Endothelial cell of umbilical vein (primary cell): Measurements from ENCODE around the gene DGKB. TPM values are rescaled to one million over a fixed set of nuclear protein-coding genes. Genes with fewer than 3 reads are reported as not detected.

Experiments used
- BruUV-seq: library from RNA; stranded (reverse); fragments of 400-500 nt; replicated peaks from 2 replicates; lab custom pipeline; 2021; lab: Mats Ljungman, UMichigan
- CTCF ChIA-PET: fragments of 300-600, 350-600 bp; sonication (Branson Sonifier 250); formaldehyde crosslinking; loops from one replicate; lab custom pipeline; 2021; ENCODE audit warnings: antibody characterized with exemption, inconsistent platforms; lab: Charles Lee
- POLR2A ChIA-PET: fragments of 300-600, 350-600 bp; sonication (Branson Sonifier 250); formaldehyde crosslinking; loops from one replicate; lab custom pipeline; 2021; ENCODE audit warnings: antibody characterized with exemption, inconsistent platforms; lab: Charles Lee
- DNase-seq: peaks from one replicate; pipeline ENCODE4 v3.0.0-alpha.2; 2011; ENCODE audit warnings: low read depth, low spot score
- FAIRE-seq: peaks from 2 replicates; lab custom pipeline; 2011; peaks lifted over from hg19 to GRCh38; lab: Jason Lieb, UNC
- H2AFZ ChIP-seq: 2 replicates; pipeline ENCODE4 v1.6.0; 2012; ENCODE audit warnings: low read depth, low read length, control low read depth, inconsistent platforms
- H3K27ac ChIP-seq: 2 replicates; pipeline ENCODE4 v1.5.1; 2011; ENCODE audit warnings: low read depth, mild to moderate bottlenecking, control low read depth, low read length, moderate library complexity; ENCODE audit not compliant: insufficient read depth
- H3K27me3 ChIP-seq, 2 experiments: 2 replicates each; pipeline versions ENCODE4 v1.6.0 to v1.6.1; 2011; ENCODE audit warnings: low read length in 2 of 2, mixed read lengths in 1 of 2; ENCODE audit not compliant: control insufficient read depth in 2 of 2, insufficient read depth in 2 of 2
- H3K36me3 ChIP-seq, 2 experiments: 2 replicates in 1 of 2; 3 replicates in 1 of 2; pipeline ENCODE4 v1.5.1; 2011; ENCODE audit warnings: low read length in 2 of 2, mild to moderate bottlenecking in 1 of 2, moderate library complexity in 1 of 2; ENCODE audit not compliant: control insufficient read depth in 2 of 2, insufficient read depth in 2 of 2; ENCODE audit errors: extremely low read depth in 1 of 2
- H3K4me1 ChIP-seq: 3 replicates; pipeline ENCODE4 v1.5.1; 2011; ENCODE audit warnings: mild to moderate bottlenecking, low read length; ENCODE audit not compliant: control insufficient read depth, insufficient read depth; ENCODE audit errors: extremely low read depth
- H3K4me2 ChIP-seq: 2 replicates; pipeline ENCODE4 v1.6.1; 2011; ENCODE audit warnings: low read length, control low read depth, mixed read lengths; ENCODE audit not compliant: insufficient read depth
- H3K4me3 ChIP-seq, 3 experiments: fragments of 200-600 bp in 1 of 3; sonication (generic), shearing (Covaris generic) in 1 of 3; replicated peaks in 1 of 3; 2 replicates each; pipeline ENCODE4 v1.5.1; 2011 to 2016; ENCODE audit warnings: control low read depth in 3 of 3, low read length in 3 of 3, mild to moderate bottlenecking in 2 of 3, inconsistent platforms in 1 of 3, low read depth in 1 of 3, moderate library complexity in 1 of 3; ENCODE audit not compliant: insufficient read depth in 1 of 3
- H3K79me2 ChIP-seq: 2 replicates; pipeline ENCODE4 v1.6.0; 2012; ENCODE audit warnings: low read length, inconsistent platforms; ENCODE audit not compliant: control insufficient read depth, insufficient read depth
- H3K9ac ChIP-seq: replicated peaks from 2 replicates; pipeline ENCODE3; 2011; ENCODE audit warnings: low read length, control low read depth; ENCODE audit not compliant: insufficient read depth; ENCODE audit errors: extremely low read depth
- H3K9me1 ChIP-seq: replicated peaks from 3 replicates; pipeline ENCODE4 v1.6.0; 2011; ENCODE audit warnings: mild to moderate bottlenecking, low read length; ENCODE audit not compliant: control insufficient read depth, insufficient read depth; ENCODE audit errors: extremely low read depth
- H3K9me3 ChIP-seq: replicated peaks from 2 replicates; pipeline ENCODE4 v1.5.1; 2012; ENCODE audit warnings: low read length, inconsistent platforms; ENCODE audit not compliant: control insufficient read depth, insufficient read depth
- H4K20me1 ChIP-seq: replicated peaks from 2 replicates; pipeline ENCODE3; 2011; ENCODE audit warnings: mild to moderate bottlenecking, low read length; ENCODE audit not compliant: control insufficient read depth, insufficient read depth; ENCODE audit errors: extremely low read depth
- EZH2 ChIP-seq: IDR thresholded peaks from 2 replicates; pipeline ENCODE4 v1.6.1; 2012; ENCODE audit warnings: borderline replicate concordance, low read depth, mild to moderate bottlenecking, moderate library complexity, low read length, inconsistent platforms; ENCODE audit not compliant: severe bottlenecking
- FOS ChIP-seq: IDR thresholded peaks from 2 replicates; pipeline ENCODE4 v1.6.1; 2011; ENCODE audit warnings: mild to moderate bottlenecking, low read length, moderate library complexity, borderline replicate concordance; ENCODE audit not compliant: insufficient read depth
- GATA2 ChIP-seq: IDR thresholded peaks from 2 replicates; pipeline ENCODE4 v1.7.0; 2011; ENCODE audit warnings: low read depth, mild to moderate bottlenecking, moderate library complexity, mixed read lengths, low read length; ENCODE audit not compliant: insufficient read length, insufficient read depth
- JUN ChIP-seq: IDR thresholded peaks from 2 replicates; pipeline ENCODE4 v1.6.1; 2011; ENCODE audit warnings: borderline replicate concordance, low read depth; ENCODE audit not compliant: insufficient read length, insufficient read depth
- MYC ChIP-seq: IDR thresholded peaks from one replicate; pipeline ENCODE4 v1.6.1; 2011; ENCODE audit warnings: mild to moderate bottlenecking, low read depth, low read length
- POLR2A ChIP-seq: IDR thresholded peaks from 2 replicates; pipeline ENCODE4 v1.6.1; 2012; ENCODE audit warnings: low read depth, mild to moderate bottlenecking, control low read depth, low read length
- POLR2AphosphoS5 ChIP-seq: IDR thresholded peaks from 2 replicates; pipeline ENCODE4 v1.6.1; 2012; ENCODE audit warnings: low read depth, mild to moderate bottlenecking, control low read depth, low read length, moderate library complexity; ENCODE audit not compliant: insufficient read depth
- dilution Hi-C: fragments of 300-500 bp; cut with MboI; formaldehyde crosslinking; loops from one replicate; pipeline ENCODE4 v1.15.0; 2019; ENCODE audit warnings: low sequenced_read_pairs; ENCODE audit not compliant: extremely low pct_ligation_motif_present
- intact Hi-C: fragments of 100-400 bp; cut with micrococcal nuclease; formaldehyde crosslinking; loops from one replicate; pipeline ENCODE4 v1.10.0; 2022
- polyA plus RNA-seq, 4 experiments: library from polyadenylated mRNA; depleted of rRNA in 3 of 4; stranded (reverse) in 3 of 4; unstranded in 1 of 4; fragments of >200 nt; gene quantifications; 2 replicates each; pipeline versions ENCODE4 v1.2.1 to v1.2.3, GENCODE V29; 2011 to 2012; ENCODE audit warnings: missing spikeins in 1 of 4
- total RNA-seq: library from RNA; stranded (reverse); gene quantifications from 2 replicates; pipeline ENCODE4 v1.2.3, GENCODE V29; 2021
- TF ChIP-seq, protein P1 (sequence below), 2 donors: IDR thresholded peaks; 1 replicate in 1 of 2; 2 replicates in 1 of 2; pipeline ENCODE4 v1.5.1; 2011; ENCODE audit warnings: low read length in 2 of 2, mild to moderate bottlenecking in 2 of 2, moderate library complexity in 2 of 2, control low read depth in 1 of 2, inconsistent platforms in 1 of 2, low read depth in 1 of 2; ENCODE audit not compliant: insufficient read depth in 1 of 2; ENCODE audit errors: extremely low read depth in 1 of 2
- TF ChIP-seq, protein P2 (sequence below): IDR thresholded peaks from 2 replicates; pipeline ENCODE4 v1.6.1; 2011; ENCODE audit not compliant: insufficient read depth, insufficient read length

The DGKB gene
- total and polyA plus RNA-seq, 2 donors (not counting 3 experiments of a cell fraction or from before 2014, with no cell fraction given), result not detected

DNA sequence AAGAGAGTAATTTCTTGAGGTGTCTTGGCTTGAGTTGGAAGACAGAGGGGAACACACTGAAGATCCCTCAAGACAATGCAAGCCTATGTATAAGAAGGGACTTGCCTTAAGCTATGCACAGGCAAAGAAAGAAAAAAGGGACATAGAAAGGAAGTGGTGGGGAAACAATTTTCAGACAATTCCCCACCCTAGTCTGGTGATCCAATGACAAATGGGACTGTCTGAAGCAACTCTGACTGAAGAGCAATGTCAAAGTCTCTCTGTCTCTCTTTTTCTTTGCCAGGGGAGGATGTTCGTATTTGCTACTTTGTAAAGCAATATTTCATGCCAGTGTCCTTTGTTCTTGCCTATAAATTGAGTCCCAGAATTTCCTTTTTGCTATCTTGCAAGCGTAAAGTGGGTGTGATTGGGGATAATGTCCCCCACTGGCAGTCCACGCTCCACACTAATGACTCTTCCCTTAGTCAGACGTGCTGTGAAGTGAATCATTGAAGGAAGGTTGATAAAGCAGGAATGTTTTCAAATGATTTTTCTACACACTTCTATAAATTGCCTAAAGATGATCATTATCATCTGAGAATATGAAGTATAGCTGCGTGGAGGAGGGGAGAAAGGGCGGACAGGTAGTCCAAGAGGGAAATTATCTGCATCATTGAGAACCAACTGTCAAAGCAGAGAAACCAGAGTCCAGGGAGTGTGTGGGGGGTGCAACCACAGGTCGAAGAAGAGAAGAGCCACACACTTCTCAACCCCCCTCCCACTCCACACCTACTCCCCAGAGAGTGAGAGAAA lies 669.3 kb downstream of the DGKB start:
- ChIA-PET CTCF (no interaction called here), POLR2A (no interaction called here)
- Histone ChIP-seq H3K4me3 (no peak overlapping the region), H3K9me3 (no peaks in the 10 kb centered on the region), H4K20me1 (no peaks in the 10 kb centered on the region), H3K27ac (no peak overlapping the region), H2AFZ (no peak overlapping the region), H3K9ac (no peak overlapping the region), H3K9me1 (no peaks in the 10 kb centered on the region), H3K4me2 (no peak overlapping the region), H3K79me2 (no peaks in the 10 kb centered on the region), H3K36me3 (no peaks in the 10 kb centered on the region), H3K4me1 (no peaks in the 10 kb centered on the region), H3K27me3 (no peaks in the 10 kb centered on the region)
- intact Hi-C loops (no loop called here), dilution Hi-C loops (no loop called here)
- FAIRE-seq (no peak), DNase-seq (no peak)
- BruUV-seq, result no TSS peak
- TF ChIP-seq, protein P1, sequence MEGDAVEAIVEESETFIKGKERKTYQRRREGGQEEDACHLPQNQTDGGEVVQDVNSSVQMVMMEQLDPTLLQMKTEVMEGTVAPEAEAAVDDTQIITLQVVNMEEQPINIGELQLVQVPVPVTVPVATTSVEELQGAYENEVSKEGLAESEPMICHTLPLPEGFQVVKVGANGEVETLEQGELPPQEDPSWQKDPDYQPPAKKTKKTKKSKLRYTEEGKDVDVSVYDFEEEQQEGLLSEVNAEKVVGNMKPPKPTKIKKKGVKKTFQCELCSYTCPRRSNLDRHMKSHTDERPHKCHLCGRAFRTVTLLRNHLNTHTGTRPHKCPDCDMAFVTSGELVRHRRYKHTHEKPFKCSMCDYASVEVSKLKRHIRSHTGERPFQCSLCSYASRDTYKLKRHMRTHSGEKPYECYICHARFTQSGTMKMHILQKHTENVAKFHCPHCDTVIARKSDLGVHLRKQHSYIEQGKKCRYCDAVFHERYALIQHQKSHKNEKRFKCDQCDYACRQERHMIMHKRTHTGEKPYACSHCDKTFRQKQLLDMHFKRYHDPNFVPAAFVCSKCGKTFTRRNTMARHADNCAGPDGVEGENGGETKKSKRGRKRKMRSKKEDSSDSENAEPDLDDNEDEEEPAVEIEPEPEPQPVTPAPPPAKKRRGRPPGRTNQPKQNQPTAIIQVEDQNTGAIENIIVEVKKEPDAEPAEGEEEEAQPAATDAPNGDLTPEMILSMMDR (IDR thresholded peaks at IDR 0.05; ENCODE audit: extremely low read depth in 1 of 2, insufficient read depth in 1 of 2, low read depth in 1 of 2, low read length in 2 of 2), result no peak
- TF ChIP-seq FOS (peak; percentile 10), POLR2A (no peak)
- TF ChIP-seq, protein P2, sequence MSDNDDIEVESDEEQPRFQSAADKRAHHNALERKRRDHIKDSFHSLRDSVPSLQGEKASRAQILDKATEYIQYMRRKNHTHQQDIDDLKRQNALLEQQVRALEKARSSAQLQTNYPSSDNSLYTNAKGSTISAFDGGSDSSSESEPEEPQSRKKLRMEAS, result no peak

DNA sequence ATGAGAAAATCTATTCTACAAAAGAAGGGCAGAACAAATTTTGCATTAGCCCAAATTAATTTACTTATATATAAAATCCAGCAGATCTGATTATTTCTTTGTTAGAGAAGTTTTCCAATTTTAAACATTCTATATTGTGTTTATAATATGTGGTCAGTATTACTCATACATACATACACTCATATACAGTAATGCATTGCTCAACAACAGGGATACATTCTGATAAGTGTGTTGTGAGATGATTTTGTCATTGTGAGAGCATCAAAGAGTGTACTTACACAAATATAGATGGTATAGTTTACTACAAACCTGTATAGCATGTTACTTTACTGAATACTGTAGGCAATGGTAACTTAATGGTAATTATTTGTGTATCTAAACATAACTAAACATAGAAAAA lies 673.5 kb downstream of the DGKB start:
- Histone ChIP-seq H3K27ac (no peak overlapping the region), H3K27me3 (no peaks in the 10 kb centered on the region), H3K4me3 (no peak overlapping the region), H2AFZ (no peak overlapping the region), H3K36me3 (no peaks in the 10 kb centered on the region), H3K4me1 (no peaks in the 10 kb centered on the region), H4K20me1 (no peaks in the 10 kb centered on the region), H3K4me2 (no peak overlapping the region), H3K79me2 (no peaks in the 10 kb centered on the region), H3K9ac (no peak overlapping the region), H3K9me1 (no peaks in the 10 kb centered on the region), H3K9me3 (no peaks in the 10 kb centered on the region)
- intact Hi-C loops, result no loop called here
- ChIA-PET POLR2A (no interaction called here), CTCF (no interaction called here)
- no TSS peak for BruUV-seq
- dilution Hi-C loops, result no loop called here
- no peak for FAIRE-seq
- DNase-seq, result no peak
- TF ChIP-seq, protein P1 (IDR thresholded peaks at IDR 0.05; ENCODE audit: extremely low read depth in 1 of 2, insufficient read depth in 1 of 2, low read depth in 1 of 2, low read length in 2 of 2), result no peak
- TF ChIP-seq GATA2 (no peak), MYC (no peak), POLR2A (no peak), FOS (no peak), EZH2 (no peak), JUN (no peak), POLR2AphosphoS5 (no peak)
- TF ChIP-seq, protein P2, result no peak
